Measurements from ENCODE around the gene ADRA1B.

- TF ChIP-seq CTCF (IDR thresholded peaks at IDR 0.05), result no peak
- TF ChIP-seq POLR2A (IDR thresholded peaks at IDR 0.05), result no peak
- no peak for TF ChIP-seq POLR2AphosphoS5 (IDR thresholded peaks at IDR 0.05)
- TF ChIP-seq EP300 (IDR thresholded peaks at IDR 0.05), result no peak
Measured at GRCh38 chr5:159894149-159894720, 22.0 kb upstream of the ADRA1B start.
